Activated CD4-positive, alpha-beta T cell treated with anti-CD3 and anti-CD28 coated beads, Interleukin-10, Interleukin-2, amounts not matched to agents 100 ng/mL and 50 ng/mL, durations not matched to agents 16 hours and 8 hours (primary cell): ENCODE measurements around the gene PARP3.
A peak's percentile ranks its signal among the peaks of the same experiment; 100 is the strongest.

Experiments
- DNase-seq: peaks from one replicate; pipeline ENCODE4 v3.0.0-alpha.2; 2020

The PARP3 gene

GRCh38 chr3:51934139-51934850, 7.9 kb upstream of the PARP3 start:
- DNase-seq, result no peak

GRCh38 chr3:51934991-51935885, 6.9 kb upstream of the PARP3 start:
- DNase-seq, result no peak

GRCh38 chr3:51935886-51936755, 6.0 kb upstream of the PARP3 start:
- DNase-seq, result no peak

GRCh38 chr3:51937014-51937413, 5.1 kb upstream of the PARP3 start:
- no peak for DNase-seq

GRCh38 chr3:51937611-51938450, 4.3 kb upstream of the PARP3 start:
- no peak for DNase-seq

GRCh38 chr3:51938780-51939425, 3.3 kb upstream of the PARP3 start:
- no peak for DNase-seq

- no peak for DNase-seq
Measured at GRCh38 chr3:51940648-51941462, 1.3 kb upstream of the PARP3 start.

DNA sequence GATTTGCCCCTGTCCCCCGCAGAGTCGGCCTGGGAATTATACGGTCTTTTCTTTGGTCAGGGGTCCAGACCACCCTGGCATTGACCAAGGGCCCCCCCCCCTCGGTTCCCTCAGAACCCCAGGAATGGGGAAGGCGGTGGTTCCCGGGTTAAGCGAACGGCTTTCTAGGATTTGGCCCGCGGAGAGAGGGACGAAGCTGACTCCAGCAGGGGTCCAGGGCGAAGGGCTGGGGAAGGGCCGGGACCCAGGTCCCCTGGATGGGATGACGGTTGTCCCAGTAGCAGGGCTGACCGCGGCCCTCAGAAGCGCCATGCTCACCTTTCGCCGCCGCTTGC, 733 bp upstream of the PARP3 start:
- no peak for DNase-seq

GRCh38 chr3:51942603-51943450, 664 bp downstream of the PARP3 start:
- DNase-seq, result peak; percentile 74

DNA sequence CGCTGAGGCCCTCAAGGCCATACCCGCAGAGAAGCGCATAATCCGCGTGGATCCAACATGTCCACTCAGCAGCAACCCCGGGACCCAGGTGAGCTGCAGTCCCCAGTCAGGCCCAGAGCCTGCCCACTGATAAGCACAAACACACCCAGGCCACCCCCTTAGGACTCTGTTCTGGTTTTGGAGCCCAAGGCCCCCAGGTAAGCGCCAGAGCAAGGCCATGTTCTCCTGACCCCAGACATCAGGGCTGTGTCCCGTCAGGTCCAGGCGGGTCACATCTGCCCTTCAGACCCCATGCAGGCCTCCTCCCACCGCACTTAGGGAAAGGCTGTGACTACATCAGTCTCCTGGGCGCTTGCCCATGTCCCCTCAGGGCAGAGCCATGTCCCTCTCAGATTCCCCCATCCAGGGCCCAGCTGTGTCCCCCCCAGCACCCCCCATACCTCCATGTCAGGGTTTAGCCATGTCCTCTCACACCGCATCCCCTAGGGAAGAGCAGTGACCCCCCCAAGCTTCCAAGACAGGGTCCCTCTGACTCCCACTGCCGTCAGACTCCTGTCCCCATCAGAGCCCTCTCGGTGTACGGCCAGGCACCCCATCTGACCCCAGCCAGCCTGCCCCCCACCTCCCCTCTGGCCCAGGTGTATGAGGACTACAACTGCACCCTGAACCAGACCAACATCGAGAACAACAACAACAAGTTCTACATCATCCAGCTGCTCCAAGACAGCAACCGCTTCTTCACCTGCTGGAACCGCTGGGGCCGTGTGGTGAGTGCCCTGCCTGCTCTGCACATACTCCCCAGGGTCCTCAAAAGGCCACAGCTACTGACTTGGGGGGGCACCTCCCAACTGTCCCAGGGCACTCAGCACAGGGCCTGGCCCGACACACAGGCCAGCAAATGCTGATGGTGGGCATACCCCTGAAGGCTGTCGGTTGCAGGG, 1.6 kb downstream of the PARP3 start:
- DNase-seq, result no peak

GRCh38 chr3:51944451-51945021, 2.4 kb downstream of the PARP3 start:
- DNase-seq, result no peak

DNA sequence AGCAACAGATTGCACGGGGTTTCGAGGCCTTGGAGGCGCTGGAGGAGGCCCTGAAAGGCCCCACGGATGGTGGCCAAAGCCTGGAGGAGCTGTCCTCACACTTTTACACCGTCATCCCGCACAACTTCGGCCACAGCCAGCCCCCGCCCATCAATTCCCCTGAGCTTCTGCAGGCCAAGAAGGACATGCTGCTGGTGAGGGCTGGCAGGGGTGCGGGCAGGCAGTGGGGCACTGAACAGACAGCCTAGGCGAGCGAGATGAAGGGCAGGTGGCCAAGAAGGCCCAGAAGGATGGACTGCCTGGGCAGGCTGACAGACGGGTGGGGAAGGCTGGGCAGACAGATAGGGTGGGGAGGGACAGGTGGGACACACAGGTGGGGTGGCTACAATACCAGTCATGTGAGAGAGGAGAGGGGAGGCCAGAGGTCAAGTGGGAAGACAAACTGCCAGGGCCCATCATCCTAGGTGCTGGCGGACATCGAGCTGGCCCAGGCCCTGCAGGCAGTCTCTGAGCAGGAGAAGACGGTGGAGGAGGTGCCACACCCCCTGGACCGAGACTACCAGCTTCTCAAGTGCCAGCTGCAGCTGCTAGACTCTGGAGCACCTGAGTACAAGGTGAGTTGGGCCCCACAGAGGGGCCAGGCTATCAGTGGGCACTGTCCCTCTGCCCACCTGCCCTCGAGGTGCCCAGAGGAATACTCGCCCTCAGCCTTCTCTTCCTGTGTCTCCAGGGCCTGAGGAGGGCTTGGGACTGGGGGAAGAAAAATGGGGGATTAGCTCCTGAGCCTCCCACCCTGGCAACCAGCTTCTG, 3.1 kb downstream of the PARP3 start:
- DNase-seq, result no peak

DNA sequence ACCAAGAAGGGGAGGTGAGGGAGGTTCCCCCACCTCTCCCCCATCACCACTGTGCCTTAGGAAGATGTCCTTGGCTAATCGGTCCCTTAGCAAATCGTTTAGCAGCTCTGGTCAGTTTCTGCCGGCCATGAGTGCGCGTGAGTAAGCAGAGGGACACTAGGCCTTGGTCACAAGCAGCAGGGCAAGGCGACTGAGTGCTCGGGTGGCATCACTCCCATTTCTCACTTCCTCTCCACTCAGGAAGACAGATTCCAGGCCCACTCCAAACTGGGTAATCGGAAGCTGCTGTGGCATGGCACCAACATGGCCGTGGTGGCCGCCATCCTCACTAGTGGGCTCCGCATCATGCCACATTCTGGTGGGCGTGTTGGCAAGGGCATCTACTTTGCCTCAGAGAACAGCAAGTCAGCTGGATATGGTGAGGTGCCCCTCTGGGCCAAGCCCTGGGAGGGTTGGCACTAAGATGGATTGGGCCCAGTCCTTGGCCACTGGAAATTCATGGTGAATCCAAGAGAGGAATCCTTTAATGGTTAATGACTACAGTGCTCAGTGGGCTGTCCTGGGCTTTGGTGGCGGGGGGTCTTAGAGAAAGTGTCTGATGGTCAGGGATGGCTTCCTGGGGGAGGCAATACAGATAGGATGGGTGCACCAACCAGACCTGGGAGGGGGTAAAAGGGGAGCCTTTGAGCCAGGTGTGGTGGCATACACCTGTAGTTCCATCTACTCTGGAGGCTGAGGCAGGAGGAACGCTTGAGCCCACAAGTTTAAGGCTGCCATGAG, 4.0 kb downstream of the PARP3 start:
- DNase-seq, result no peak

DNA sequence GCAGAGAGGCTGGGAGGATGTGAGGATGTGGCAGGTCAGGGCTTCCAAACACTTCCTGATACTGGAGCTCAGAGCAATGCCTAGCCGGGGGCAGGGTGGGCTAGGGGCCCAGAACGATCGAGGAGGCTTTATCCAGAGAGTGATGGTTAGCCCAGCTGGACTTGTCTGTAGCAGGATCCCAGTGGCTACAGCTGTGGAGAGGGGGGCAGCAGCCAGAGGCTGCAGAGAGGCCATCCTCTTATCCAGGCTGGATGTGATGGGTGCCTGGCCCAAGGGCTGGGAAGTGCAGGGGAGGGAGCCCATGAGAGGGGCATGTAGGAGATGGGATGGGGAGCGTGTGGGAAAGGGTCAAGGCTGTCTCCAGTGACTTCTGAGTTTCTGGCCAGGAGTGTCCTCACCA, 4.6 kb downstream of the PARP3 start:
- DNase-seq, result no peak

GRCh38 chr3:51947215-51947900, 5.2 kb downstream of the PARP3 start:
- DNase-seq, result no peak

DNA sequence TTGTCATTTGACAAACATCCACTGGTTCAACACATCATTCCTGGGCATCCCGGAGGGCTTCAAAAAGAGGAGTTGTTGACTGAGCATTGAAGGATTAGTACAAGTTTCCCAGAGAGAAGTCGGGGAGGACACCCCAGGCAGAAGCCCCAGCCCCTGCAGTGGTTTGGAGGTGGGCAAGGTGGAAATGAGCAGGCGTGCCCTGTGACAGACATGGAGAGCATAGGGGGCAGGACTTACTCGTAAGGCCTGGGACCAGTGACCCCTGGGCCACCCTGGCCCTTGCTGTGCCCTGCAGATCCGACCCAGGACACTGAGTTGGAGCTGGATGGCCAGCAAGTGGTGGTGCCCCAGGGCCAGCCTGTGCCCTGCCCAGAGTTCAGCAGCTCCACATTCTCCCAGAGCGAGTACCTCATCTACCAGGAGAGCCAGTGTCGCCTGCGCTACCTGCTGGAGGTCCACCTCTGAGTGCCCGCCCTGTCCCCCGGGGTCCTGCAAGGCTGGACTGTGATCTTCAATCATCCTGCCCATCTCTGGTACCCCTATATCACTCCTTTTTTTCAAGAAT, 5.9 kb downstream of the PARP3 start:
- no peak for DNase-seq
